Prostate gland (tissue), 2 donors: ENCODE results near the gene FAIM2.
A peak's percentile ranks its signal among the peaks of the same experiment; 100 is the strongest.

Experiments used
- POLR2A ChIP-seq: fragments of 450-650 bp; IDR thresholded peaks from one replicate; pipeline ENCODE4 v1.6.1; 2016; ENCODE audit warnings: antibody characterized with exemption, mild to moderate bottlenecking
- POLR2AphosphoS5 ChIP-seq: sonication (generic); formaldehyde crosslinking; IDR thresholded peaks from one replicate; pipeline ENCODE4 v1.6.1; 2017; ENCODE audit warnings: antibody characterized with exemption
- TF ChIP-seq, protein P1 (sequence below), 4 experiments: fragments of 200-600 bp in 2 of 4; fragments of 450-650 bp in 2 of 4; sonication (generic) in 2 of 4; IDR thresholded peaks; 1 replicate in 3 of 4; 2 replicates in 1 of 4; pipeline ENCODE4 v1.5.1; 2016 to 2019; ENCODE audit warnings: antibody characterized with exemption in 4 of 4, mild to moderate bottlenecking in 2 of 4, moderate library complexity in 2 of 4

DNA sequence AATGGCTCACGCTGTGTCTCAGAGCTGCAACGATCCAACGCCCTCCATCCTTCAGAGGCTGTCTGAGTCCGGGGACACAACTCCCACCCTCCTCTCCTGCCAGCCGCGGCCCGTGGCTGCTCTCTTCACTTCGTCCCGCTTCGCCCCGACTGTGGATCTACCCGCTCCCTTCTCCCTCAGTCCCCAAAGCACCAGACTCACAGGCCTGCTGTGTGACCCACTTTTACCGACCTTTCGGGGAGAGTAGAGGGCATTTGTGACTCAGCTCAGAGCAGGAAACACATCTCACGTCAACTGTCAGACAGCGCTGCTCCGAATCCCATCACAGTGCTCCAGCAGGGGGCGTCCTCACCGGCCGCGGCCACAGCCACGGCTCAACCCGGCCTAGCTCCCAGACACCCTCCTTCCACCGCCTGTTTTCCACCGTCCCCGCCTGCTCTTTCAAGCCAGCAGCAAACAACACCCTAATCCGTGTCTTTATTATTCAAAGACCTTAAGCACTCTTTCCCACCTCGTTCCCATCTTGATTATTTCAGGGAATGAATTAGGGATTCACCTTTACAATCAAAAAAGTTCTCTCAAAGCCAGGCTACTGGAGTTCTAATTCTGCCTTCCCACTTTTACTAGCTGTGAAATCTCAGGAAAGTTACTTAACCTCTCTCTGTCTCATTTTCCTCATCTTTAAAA lies 41.8 kb upstream of the FAIM2 start:
- TF ChIP-seq, protein P1, sequence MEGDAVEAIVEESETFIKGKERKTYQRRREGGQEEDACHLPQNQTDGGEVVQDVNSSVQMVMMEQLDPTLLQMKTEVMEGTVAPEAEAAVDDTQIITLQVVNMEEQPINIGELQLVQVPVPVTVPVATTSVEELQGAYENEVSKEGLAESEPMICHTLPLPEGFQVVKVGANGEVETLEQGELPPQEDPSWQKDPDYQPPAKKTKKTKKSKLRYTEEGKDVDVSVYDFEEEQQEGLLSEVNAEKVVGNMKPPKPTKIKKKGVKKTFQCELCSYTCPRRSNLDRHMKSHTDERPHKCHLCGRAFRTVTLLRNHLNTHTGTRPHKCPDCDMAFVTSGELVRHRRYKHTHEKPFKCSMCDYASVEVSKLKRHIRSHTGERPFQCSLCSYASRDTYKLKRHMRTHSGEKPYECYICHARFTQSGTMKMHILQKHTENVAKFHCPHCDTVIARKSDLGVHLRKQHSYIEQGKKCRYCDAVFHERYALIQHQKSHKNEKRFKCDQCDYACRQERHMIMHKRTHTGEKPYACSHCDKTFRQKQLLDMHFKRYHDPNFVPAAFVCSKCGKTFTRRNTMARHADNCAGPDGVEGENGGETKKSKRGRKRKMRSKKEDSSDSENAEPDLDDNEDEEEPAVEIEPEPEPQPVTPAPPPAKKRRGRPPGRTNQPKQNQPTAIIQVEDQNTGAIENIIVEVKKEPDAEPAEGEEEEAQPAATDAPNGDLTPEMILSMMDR (IDR thresholded peaks at IDR 0.05), result peak; percentile 46 to 71 (median 66)
- TF ChIP-seq POLR2AphosphoS5, result peak; percentile 6
- no peak for TF ChIP-seq POLR2A
